Endothelial cell of umbilical vein (primary cell): ENCODE results near the gene SORCS2. TPM values are rescaled to one million over a fixed set of nuclear protein-coding genes. Genes with fewer than 3 reads are reported as not detected.

Experiments used
- BruUV-seq: library from RNA; stranded (reverse); fragments of 400-500 nt; replicated peaks from 2 replicates; lab custom pipeline; 2021; lab: Mats Ljungman, UMichigan
- CTCF ChIA-PET: fragments of 300-600, 350-600 bp; sonication (Branson Sonifier 250); formaldehyde crosslinking; loops from one replicate; lab custom pipeline; 2021; ENCODE audit warnings: antibody characterized with exemption, inconsistent platforms; lab: Charles Lee
- POLR2A ChIA-PET: fragments of 300-600, 350-600 bp; sonication (Branson Sonifier 250); formaldehyde crosslinking; loops from one replicate; lab custom pipeline; 2021; ENCODE audit warnings: antibody characterized with exemption, inconsistent platforms; lab: Charles Lee
- DNase-seq: peaks from one replicate; pipeline ENCODE4 v3.0.0-alpha.2; 2011; ENCODE audit warnings: low read depth, low spot score
- FAIRE-seq: peaks from 2 replicates; lab custom pipeline; 2011; peaks lifted over from hg19 to GRCh38; lab: Jason Lieb, UNC
- H2AFZ ChIP-seq: 2 replicates; pipeline ENCODE4 v1.6.0; 2012; ENCODE audit warnings: low read depth, low read length, control low read depth, inconsistent platforms
- H3K27ac ChIP-seq: 2 replicates; pipeline ENCODE4 v1.5.1; 2011; ENCODE audit warnings: low read depth, mild to moderate bottlenecking, control low read depth, low read length, moderate library complexity; ENCODE audit not compliant: insufficient read depth
- H3K27me3 ChIP-seq, 2 experiments: 2 replicates each; pipeline versions ENCODE4 v1.6.0 to v1.6.1; 2011; ENCODE audit warnings: low read length in 2 of 2, mixed read lengths in 1 of 2; ENCODE audit not compliant: control insufficient read depth in 2 of 2, insufficient read depth in 2 of 2
- H3K36me3 ChIP-seq, 2 experiments: 2 replicates in 1 of 2; 3 replicates in 1 of 2; pipeline ENCODE4 v1.5.1; 2011; ENCODE audit warnings: low read length in 2 of 2, mild to moderate bottlenecking in 1 of 2, moderate library complexity in 1 of 2; ENCODE audit not compliant: control insufficient read depth in 2 of 2, insufficient read depth in 2 of 2; ENCODE audit errors: extremely low read depth in 1 of 2
- H3K4me1 ChIP-seq: 3 replicates; pipeline ENCODE4 v1.5.1; 2011; ENCODE audit warnings: mild to moderate bottlenecking, low read length; ENCODE audit not compliant: control insufficient read depth, insufficient read depth; ENCODE audit errors: extremely low read depth
- H3K4me2 ChIP-seq: 2 replicates; pipeline ENCODE4 v1.6.1; 2011; ENCODE audit warnings: low read length, control low read depth, mixed read lengths; ENCODE audit not compliant: insufficient read depth
- H3K4me3 ChIP-seq, 3 experiments: fragments of 200-600 bp in 1 of 3; sonication (generic), shearing (Covaris generic) in 1 of 3; replicated peaks in 1 of 3; 2 replicates each; pipeline ENCODE4 v1.5.1; 2011 to 2016; ENCODE audit warnings: control low read depth in 3 of 3, low read length in 3 of 3, mild to moderate bottlenecking in 2 of 3, inconsistent platforms in 1 of 3, low read depth in 1 of 3, moderate library complexity in 1 of 3; ENCODE audit not compliant: insufficient read depth in 1 of 3
- H3K79me2 ChIP-seq: 2 replicates; pipeline ENCODE4 v1.6.0; 2012; ENCODE audit warnings: low read length, inconsistent platforms; ENCODE audit not compliant: control insufficient read depth, insufficient read depth
- H3K9ac ChIP-seq: replicated peaks from 2 replicates; pipeline ENCODE3; 2011; ENCODE audit warnings: low read length, control low read depth; ENCODE audit not compliant: insufficient read depth; ENCODE audit errors: extremely low read depth
- H3K9me1 ChIP-seq: replicated peaks from 3 replicates; pipeline ENCODE4 v1.6.0; 2011; ENCODE audit warnings: mild to moderate bottlenecking, low read length; ENCODE audit not compliant: control insufficient read depth, insufficient read depth; ENCODE audit errors: extremely low read depth
- H3K9me3 ChIP-seq: replicated peaks from 2 replicates; pipeline ENCODE4 v1.5.1; 2012; ENCODE audit warnings: low read length, inconsistent platforms; ENCODE audit not compliant: control insufficient read depth, insufficient read depth
- H4K20me1 ChIP-seq: replicated peaks from 2 replicates; pipeline ENCODE3; 2011; ENCODE audit warnings: mild to moderate bottlenecking, low read length; ENCODE audit not compliant: control insufficient read depth, insufficient read depth; ENCODE audit errors: extremely low read depth
- EZH2 ChIP-seq: IDR thresholded peaks from 2 replicates; pipeline ENCODE4 v1.6.1; 2012; ENCODE audit warnings: borderline replicate concordance, low read depth, mild to moderate bottlenecking, moderate library complexity, low read length, inconsistent platforms; ENCODE audit not compliant: severe bottlenecking
- FOS ChIP-seq: IDR thresholded peaks from 2 replicates; pipeline ENCODE4 v1.6.1; 2011; ENCODE audit warnings: mild to moderate bottlenecking, low read length, moderate library complexity, borderline replicate concordance; ENCODE audit not compliant: insufficient read depth
- GATA2 ChIP-seq: IDR thresholded peaks from 2 replicates; pipeline ENCODE4 v1.7.0; 2011; ENCODE audit warnings: low read depth, mild to moderate bottlenecking, moderate library complexity, mixed read lengths, low read length; ENCODE audit not compliant: insufficient read length, insufficient read depth
- JUN ChIP-seq: IDR thresholded peaks from 2 replicates; pipeline ENCODE4 v1.6.1; 2011; ENCODE audit warnings: borderline replicate concordance, low read depth; ENCODE audit not compliant: insufficient read length, insufficient read depth
- MAX ChIP-seq: IDR thresholded peaks from 2 replicates; pipeline ENCODE4 v1.6.1; 2011; ENCODE audit not compliant: insufficient read depth, insufficient read length
- MYC ChIP-seq: IDR thresholded peaks from one replicate; pipeline ENCODE4 v1.6.1; 2011; ENCODE audit warnings: mild to moderate bottlenecking, low read depth, low read length
- POLR2A ChIP-seq: IDR thresholded peaks from 2 replicates; pipeline ENCODE4 v1.6.1; 2012; ENCODE audit warnings: low read depth, mild to moderate bottlenecking, control low read depth, low read length
- POLR2AphosphoS5 ChIP-seq: IDR thresholded peaks from 2 replicates; pipeline ENCODE4 v1.6.1; 2012; ENCODE audit warnings: low read depth, mild to moderate bottlenecking, control low read depth, low read length, moderate library complexity; ENCODE audit not compliant: insufficient read depth
- dilution Hi-C: fragments of 300-500 bp; cut with MboI; formaldehyde crosslinking; loops from one replicate; pipeline ENCODE4 v1.15.0; 2019; ENCODE audit warnings: low sequenced_read_pairs; ENCODE audit not compliant: extremely low pct_ligation_motif_present
- intact Hi-C: fragments of 100-400 bp; cut with micrococcal nuclease; formaldehyde crosslinking; loops from one replicate; pipeline ENCODE4 v1.10.0; 2022
- polyA plus RNA-seq, 4 experiments: library from polyadenylated mRNA; depleted of rRNA in 3 of 4; stranded (reverse) in 3 of 4; unstranded in 1 of 4; fragments of >200 nt; gene quantifications; 2 replicates each; pipeline versions ENCODE4 v1.2.1 to v1.2.3, GENCODE V29; 2011 to 2012; ENCODE audit warnings: missing spikeins in 1 of 4
- total RNA-seq: library from RNA; stranded (reverse); gene quantifications from 2 replicates; pipeline ENCODE4 v1.2.3, GENCODE V29; 2021
- TF ChIP-seq, protein P1 (sequence below), 2 donors: IDR thresholded peaks; 1 replicate in 1 of 2; 2 replicates in 1 of 2; pipeline ENCODE4 v1.5.1; 2011; ENCODE audit warnings: low read length in 2 of 2, mild to moderate bottlenecking in 2 of 2, moderate library complexity in 2 of 2, control low read depth in 1 of 2, inconsistent platforms in 1 of 2, low read depth in 1 of 2; ENCODE audit not compliant: insufficient read depth in 1 of 2; ENCODE audit errors: extremely low read depth in 1 of 2

The SORCS2 gene
- total and polyA plus RNA-seq, 2 donors (not counting 3 experiments of a cell fraction or from before 2014, with no cell fraction given): not detected

DNA sequence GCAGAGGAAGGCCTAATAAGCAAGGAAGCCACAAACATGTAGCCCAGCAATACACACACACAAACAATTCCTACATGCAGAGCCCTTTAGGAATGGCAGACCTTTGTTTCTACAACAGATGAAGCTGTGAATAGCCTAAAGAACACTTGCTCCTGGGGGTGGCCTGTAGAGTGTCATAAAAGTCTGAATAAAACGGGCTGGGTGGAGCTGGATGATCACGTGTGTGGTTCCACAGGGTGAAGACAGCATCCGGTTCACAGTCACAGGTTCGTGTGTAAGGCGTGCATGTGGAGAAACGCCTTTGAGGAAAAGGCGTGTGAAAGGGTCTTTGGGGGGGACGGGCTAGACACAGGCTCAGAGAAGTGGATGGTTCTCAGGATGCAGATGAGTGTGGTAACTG lies 591.2 kb downstream of the SORCS2 start:
- no peak overlapping the region for H3K4me3 ChIP-seq
- no peak overlapping the region for H2AFZ ChIP-seq
- peak overlapping the region; percentile 93 for H3K27ac ChIP-seq
- peaks cover 65% of the 10 kb centered on the region for H3K4me1 ChIP-seq
- TF ChIP-seq MYC (no peak), MAX (no peak), POLR2AphosphoS5 (no peak), JUN (no peak), EZH2 (no peak), GATA2 (no peak), POLR2A (no peak), FOS (no peak)
- TF ChIP-seq, protein P1, sequence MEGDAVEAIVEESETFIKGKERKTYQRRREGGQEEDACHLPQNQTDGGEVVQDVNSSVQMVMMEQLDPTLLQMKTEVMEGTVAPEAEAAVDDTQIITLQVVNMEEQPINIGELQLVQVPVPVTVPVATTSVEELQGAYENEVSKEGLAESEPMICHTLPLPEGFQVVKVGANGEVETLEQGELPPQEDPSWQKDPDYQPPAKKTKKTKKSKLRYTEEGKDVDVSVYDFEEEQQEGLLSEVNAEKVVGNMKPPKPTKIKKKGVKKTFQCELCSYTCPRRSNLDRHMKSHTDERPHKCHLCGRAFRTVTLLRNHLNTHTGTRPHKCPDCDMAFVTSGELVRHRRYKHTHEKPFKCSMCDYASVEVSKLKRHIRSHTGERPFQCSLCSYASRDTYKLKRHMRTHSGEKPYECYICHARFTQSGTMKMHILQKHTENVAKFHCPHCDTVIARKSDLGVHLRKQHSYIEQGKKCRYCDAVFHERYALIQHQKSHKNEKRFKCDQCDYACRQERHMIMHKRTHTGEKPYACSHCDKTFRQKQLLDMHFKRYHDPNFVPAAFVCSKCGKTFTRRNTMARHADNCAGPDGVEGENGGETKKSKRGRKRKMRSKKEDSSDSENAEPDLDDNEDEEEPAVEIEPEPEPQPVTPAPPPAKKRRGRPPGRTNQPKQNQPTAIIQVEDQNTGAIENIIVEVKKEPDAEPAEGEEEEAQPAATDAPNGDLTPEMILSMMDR (IDR thresholded peaks at IDR 0.05; ENCODE audit: extremely low read depth in 1 of 2, insufficient read depth in 1 of 2, low read depth in 1 of 2, low read length in 2 of 2): no peak
- no peak overlapping the region for H3K4me2 ChIP-seq
- intact Hi-C loops (no loop called here), dilution Hi-C loops (no loop called here)
- no peaks in the 10 kb centered on the region for H4K20me1 ChIP-seq
- H3K79me2 ChIP-seq: peaks cover 64% of the 10 kb centered on the region
- no peaks in the 10 kb centered on the region for H3K9me3 ChIP-seq
- FAIRE-seq (no peak), DNase-seq (no peak)
- ChIA-PET CTCF (interaction anchor here (1.0 to 2.1 kb wide), 3 partner anchors 9 to 21 kb away, joined by 3 to 16 read pairs (median 3); no protein-coding TSS in a partner anchor), POLR2A (no interaction called here)
- no peaks in the 10 kb centered on the region for H3K27me3 ChIP-seq
- H3K36me3 ChIP-seq: peaks cover 13 to 47% of the 10 kb centered on the region in 2 experiments
- H3K9me1 ChIP-seq: no peaks in the 10 kb centered on the region
- BruUV-seq: no TSS peak
- H3K9ac ChIP-seq: no peak overlapping the region
